K562 (cell line): ENCODE data around the gene MITF.

ENCODE experiments used
- GABPB1 ChIP-seq: sonication (generic); formaldehyde crosslinking; IDR thresholded peaks from 2 replicates; pipeline ENCODE4 v1.8.0; 2022; ENCODE audit warnings: mild to moderate bottlenecking, missing genetic modification reagents
- JUND ChIP-seq, 2 experiments: IDR thresholded peaks; 2 replicates in 1 of 2; 3 replicates in 1 of 2; pipeline ENCODE4 v1.6.1; 2011; ENCODE audit warnings: borderline replicate concordance in 2 of 2, low read depth in 2 of 2, low read length in 2 of 2, improper control_type of control experiment in 1 of 2, missing biosample characterization in 1 of 2, missing genetic modification characterization in 1 of 2, missing genetic modification reagents in 1 of 2
- ZNF830 ChIP-seq: fragments of 250-450 bp; sonication (Bioruptor Pico); IDR thresholded peaks from 2 replicates; pipeline ENCODE4 v1.5.0; 2021; ENCODE audit warnings: mild to moderate bottlenecking

DNA sequence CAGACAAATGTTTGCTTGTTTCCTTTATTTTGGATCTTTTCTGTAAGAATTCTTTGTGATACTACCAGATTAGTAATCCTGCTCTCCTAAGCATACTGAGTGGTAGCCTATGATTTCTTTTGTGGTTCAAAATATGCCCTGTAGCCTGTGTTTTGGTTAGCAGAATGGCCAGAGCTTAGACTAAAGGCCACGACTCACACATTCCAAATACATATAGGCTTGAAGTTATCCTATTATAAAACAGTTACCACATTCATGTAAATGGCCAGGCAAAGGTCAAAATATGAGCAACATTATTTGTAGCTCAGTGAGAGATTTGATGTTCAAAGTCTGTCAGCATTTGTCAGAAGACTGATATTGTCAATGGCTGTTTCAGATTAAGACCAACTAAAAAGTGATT is 84.5 kb downstream of the MITF start:
- no peak for TF ChIP-seq ZNF830 (CRISPR knock-in tag)
- TF ChIP-seq JUND (IDR thresholded peaks at IDR 0.05; ENCODE audit: borderline replicate concordance, low read depth, low read length), result no peak
- TF ChIP-seq JUND (tag; IDR thresholded peaks at IDR 0.05; ENCODE audit: borderline replicate concordance, low read depth, low read length), result no peak
- TF ChIP-seq GABPB1 (CRISPR knock-in tag), result no peak
